Gastrocnemius medialis (tissue), 4 donors: ENCODE data around the gene LSS. TPM values are rescaled to one million over a fixed set of nuclear protein-coding genes. Genes with fewer than 3 reads are reported as not detected.

ENCODE experiments used
- ATAC-seq, 2 donors: fragments of 150-250 bp; one replicate each; pipeline ENCODE4 v1.9.1; 2016
- DNase-seq, 2 donors: peaks; one replicate each; pipeline ENCODE4 v3.0.0-alpha.2; 2019
- H3K27ac ChIP-seq, 4 donors: fragments of 200-600 bp; sonication (generic); 1 replicate in 1 of 4; 2 replicates in 3 of 4; pipeline ENCODE4 v1.5.1; 2016 to 2018; ENCODE audit warnings: mild to moderate bottlenecking in 2 of 4, moderate library complexity in 1 of 4
- H3K27me3 ChIP-seq, 3 donors: fragments of 200-600 bp; sonication (generic) in 2 of 3; 1 replicate in 1 of 3; 2 replicates in 2 of 3; pipeline versions ENCODE4 v1.5.1 to v1.6.0; 2016 to 2019; ENCODE audit warnings: mild to moderate bottlenecking in 1 of 3, moderate library complexity in 1 of 3
- H3K36me3 ChIP-seq, 2 donors: fragments of 200-600 bp; sonication (generic) in 1 of 2; one replicate each; pipeline ENCODE4 v1.5.1; 2017 to 2018
- H3K4me1 ChIP-seq, 2 donors: fragments of 200-600 bp; sonication (generic) in 1 of 2; one replicate each; pipeline ENCODE4 v1.5.1; 2016 to 2017; ENCODE audit warnings: mild to moderate bottlenecking in 2 of 2
- H3K4me3 ChIP-seq, 4 donors: fragments of 200-600 bp; sonication (generic) in 3 of 4; 1 replicate in 1 of 4; 2 replicates in 3 of 4; pipeline ENCODE4 v1.5.1; 2016 to 2019; ENCODE audit warnings: mild to moderate bottlenecking in 2 of 4
- H3K9me3 ChIP-seq, 3 donors: fragments of 200-600 bp; sonication (generic) in 2 of 3; 1 replicate in 1 of 3; 2 replicates in 2 of 3; pipeline ENCODE4 v1.5.1; 2016 to 2019
- CTCF ChIP-seq, 5 experiments: fragments of 450-650 bp in 3 of 5; fragments of 200-600 bp in 2 of 5; sonication (generic) in 2 of 5; IDR thresholded peaks in 4 of 5; conservative IDR thresholded peaks in 1 of 5; 1 replicate in 4 of 5; 2 replicates in 1 of 5; pipeline ENCODE4 v1.5.1; 2016 to 2019; ENCODE audit warnings: antibody characterized with exemption in 5 of 5, mild to moderate bottlenecking in 3 of 5, moderate library complexity in 3 of 5
- POLR2A ChIP-seq, 2 donors: fragments of 450-650 bp; IDR thresholded peaks; one replicate each; pipeline ENCODE4 v1.6.1; 2017; ENCODE audit warnings: antibody characterized with exemption in 2 of 2, mild to moderate bottlenecking in 2 of 2, moderate library complexity in 2 of 2
- in situ Hi-C, 4 donors: fragments of 200-750 bp; cut with MboI; loops; one replicate each; pipeline versions ENCODE4 v1.15.0 to v1.8.0; 2017; ENCODE audit warnings: low sequenced_read_pairs in 4 of 4
- intact Hi-C: fragments of 100-400 bp; cut with DNase I; formaldehyde crosslinking; loops from one replicate; pipeline ENCODE4 v1.15.1; 2023; ENCODE audit warnings: low total_unique reads
- total RNA-seq, 4 donors: library from RNA; depleted of rRNA; stranded (reverse); fragments of >200 nt; gene quantifications; one replicate each; pipeline versions ENCODE4 v1.1.0 to v1.2.3, GENCODE V29; 2016

LSS gene
- total RNA-seq, 4 donors from 2014 or later = 26.4 to 47.2 (median 32.7) TPM

GRCh38 chr21:46168659-46169386 lies 59.8 kb downstream of the LSS start:
- no peaks in the 10 kb centered on the region for H3K4me1 ChIP-seq
- no peaks in the 10 kb centered on the region for H3K36me3 ChIP-seq
- H3K9me3 ChIP-seq = no peaks in the 10 kb centered on the region
- no peak for ATAC-seq
- DNase-seq = no peak
- in situ Hi-C loops (no loop called here), intact Hi-C loops (no loop called here)
- no peak for TF ChIP-seq POLR2A (IDR thresholded peaks at IDR 0.05)
- no peak for TF ChIP-seq CTCF (IDR thresholded peaks at IDR 0.05 in 4 of 5, conservative IDR thresholded peaks at IDR 0.05 in 1 of 5)
- H3K27me3 ChIP-seq = peaks cover 0 to 5% (median 0%) of the 10 kb centered on the region in 3 donors
- no peak overlapping the region for H3K27ac ChIP-seq
- H3K4me3 ChIP-seq = no peak overlapping the region

GRCh38 chr21:46168238-46168637 lies 60.3 kb downstream of the LSS start:
- H3K9me3 ChIP-seq = no peaks in the 10 kb centered on the region
- DNase-seq (no peak), ATAC-seq (no peak)
- TF ChIP-seq CTCF (IDR thresholded peaks at IDR 0.05 in 4 of 5, conservative IDR thresholded peaks at IDR 0.05 in 1 of 5) (no peak), POLR2A (IDR thresholded peaks at IDR 0.05) (no peak)
- H3K27me3 ChIP-seq = peaks cover 0 to 5% (median 0%) of the 10 kb centered on the region in 3 donors
- in situ Hi-C loops (no loop called here), intact Hi-C loops (no loop called here)
- H3K36me3 ChIP-seq = no peaks in the 10 kb centered on the region
- no peak overlapping the region for H3K27ac ChIP-seq
- no peak overlapping the region for H3K4me3 ChIP-seq
- H3K4me1 ChIP-seq = no peaks in the 10 kb centered on the region

GRCh38 chr21:46165098-46165497 lies 63.5 kb downstream of the LSS start:
- no peak for DNase-seq
- intact Hi-C loops (no loop called here), in situ Hi-C loops (no loop called here)
- Histone ChIP-seq H3K27ac (no peak overlapping the region), H3K9me3 (no peaks in the 10 kb centered on the region), H3K4me3 (no peak overlapping the region), H3K4me1 (no peaks in the 10 kb centered on the region), H3K27me3 (peaks cover 0 to 12% (median 7%) of the 10 kb centered on the region in 3 donors), H3K36me3 (no peaks in the 10 kb centered on the region)
- TF ChIP-seq POLR2A (IDR thresholded peaks at IDR 0.05) = no peak
- TF ChIP-seq CTCF (IDR thresholded peaks at IDR 0.05 in 4 of 5, conservative IDR thresholded peaks at IDR 0.05 in 1 of 5) = no peak
- ATAC-seq = no peak

- in situ Hi-C loops (no loop called here), intact Hi-C loops (no loop called here)
- TF ChIP-seq POLR2A (IDR thresholded peaks at IDR 0.05) = no peak
- Histone ChIP-seq H3K4me3 (no peak overlapping the region), H3K27me3 (peaks cover 0 to 12% (median 7%) of the 10 kb centered on the region in 3 donors), H3K4me1 (no peaks in the 10 kb centered on the region), H3K9me3 (no peaks in the 10 kb centered on the region), H3K36me3 (no peaks in the 10 kb centered on the region), H3K27ac (no peak overlapping the region)
- DNase-seq (no peak), ATAC-seq (no peak)
Measured at GRCh38 chr21:46163380-46163779, 65.2 kb downstream of the LSS start.

- Histone ChIP-seq H3K36me3 (no peaks in the 10 kb centered on the region), H3K4me3 (no peak overlapping the region), H3K4me1 (no peaks in the 10 kb centered on the region), H3K9me3 (no peaks in the 10 kb centered on the region), H3K27ac (no peak overlapping the region), H3K27me3 (peaks cover 0 to 12% (median 7%) of the 10 kb centered on the region in 3 donors)
- in situ Hi-C loops (no loop called here), intact Hi-C loops (no loop called here)
- no peak for TF ChIP-seq POLR2A (IDR thresholded peaks at IDR 0.05)
- TF ChIP-seq CTCF (IDR thresholded peaks at IDR 0.05 in 4 of 5, conservative IDR thresholded peaks at IDR 0.05 in 1 of 5) = no peak
- ATAC-seq = no peak
- no peak for DNase-seq
Measured at GRCh38 chr21:46161633-46162592, 66.7 kb downstream of the LSS start.
